HCT116 (cell line): ENCODE results near the gene DIP2C.
"Not testable (repeated sequence)": the region's sequence is repeated elsewhere in the genome, so short reads cannot be mapped to it uniquely, and the experiment has no call there.

Source experiments
- CBX3 ChIP-seq: IDR thresholded peaks from 2 replicates; pipeline ENCODE4 v1.6.1; 2012; ENCODE audit warnings: low read depth
- CEBPB ChIP-seq: IDR thresholded peaks from 2 replicates; pipeline ENCODE4 v1.6.1; 2012; ENCODE audit warnings: low read depth
- POLR2A ChIP-seq: IDR thresholded peaks from 2 replicates; pipeline ENCODE4 v1.7.0; 2011; ENCODE audit warnings: borderline replicate concordance; ENCODE audit not compliant: insufficient read depth, insufficient read length; ENCODE audit errors: extremely low read depth
- TF ChIP-seq, protein P1 (sequence below): IDR thresholded peaks from 2 replicates; pipeline ENCODE4 v1.6.1; 2012
- TF ChIP-seq, protein P2 (sequence below), 3 experiments: fragments of 200-600 bp in 1 of 3; sonication (generic) in 1 of 3; IDR thresholded peaks in 2 of 3; conservative IDR thresholded peaks in 1 of 3; 2 replicates each; pipeline ENCODE4 v1.5.1; 2012 to 2017; ENCODE audit warnings: low read depth in 2 of 3, low read length in 2 of 3, antibody characterized with exemption in 1 of 3, borderline replicate concordance in 1 of 3, control low read depth in 1 of 3, mild to moderate bottlenecking in 1 of 3, mixed read lengths in 1 of 3, mixed run types in 1 of 3, moderate library complexity in 1 of 3; ENCODE audit not compliant: insufficient read depth in 1 of 3

DNA sequence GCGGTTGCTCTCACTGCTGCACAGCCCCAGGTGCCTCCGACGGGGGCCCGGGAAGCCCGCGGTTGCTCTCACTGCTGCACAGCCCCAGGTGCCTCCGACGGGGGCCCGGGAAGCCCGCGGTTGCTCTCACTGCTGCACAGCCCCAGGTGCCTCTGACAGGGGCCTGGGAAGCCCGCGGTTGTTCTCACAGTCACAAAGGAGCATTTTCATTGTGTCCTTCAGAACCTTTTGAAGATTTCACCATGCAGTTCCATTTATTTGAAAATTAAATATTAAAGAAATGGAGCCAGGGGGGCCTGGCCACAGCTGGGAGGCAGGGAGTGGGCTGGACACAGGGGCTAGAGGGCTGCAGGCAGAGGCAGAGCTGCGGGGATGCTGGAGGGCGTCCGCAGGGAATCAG is 321.4 kb downstream of the DIP2C start:
- TF ChIP-seq, protein P1, sequence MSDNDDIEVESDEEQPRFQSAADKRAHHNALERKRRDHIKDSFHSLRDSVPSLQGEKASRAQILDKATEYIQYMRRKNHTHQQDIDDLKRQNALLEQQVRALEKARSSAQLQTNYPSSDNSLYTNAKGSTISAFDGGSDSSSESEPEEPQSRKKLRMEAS = not testable (repeated sequence)
- TF ChIP-seq, protein P2, sequence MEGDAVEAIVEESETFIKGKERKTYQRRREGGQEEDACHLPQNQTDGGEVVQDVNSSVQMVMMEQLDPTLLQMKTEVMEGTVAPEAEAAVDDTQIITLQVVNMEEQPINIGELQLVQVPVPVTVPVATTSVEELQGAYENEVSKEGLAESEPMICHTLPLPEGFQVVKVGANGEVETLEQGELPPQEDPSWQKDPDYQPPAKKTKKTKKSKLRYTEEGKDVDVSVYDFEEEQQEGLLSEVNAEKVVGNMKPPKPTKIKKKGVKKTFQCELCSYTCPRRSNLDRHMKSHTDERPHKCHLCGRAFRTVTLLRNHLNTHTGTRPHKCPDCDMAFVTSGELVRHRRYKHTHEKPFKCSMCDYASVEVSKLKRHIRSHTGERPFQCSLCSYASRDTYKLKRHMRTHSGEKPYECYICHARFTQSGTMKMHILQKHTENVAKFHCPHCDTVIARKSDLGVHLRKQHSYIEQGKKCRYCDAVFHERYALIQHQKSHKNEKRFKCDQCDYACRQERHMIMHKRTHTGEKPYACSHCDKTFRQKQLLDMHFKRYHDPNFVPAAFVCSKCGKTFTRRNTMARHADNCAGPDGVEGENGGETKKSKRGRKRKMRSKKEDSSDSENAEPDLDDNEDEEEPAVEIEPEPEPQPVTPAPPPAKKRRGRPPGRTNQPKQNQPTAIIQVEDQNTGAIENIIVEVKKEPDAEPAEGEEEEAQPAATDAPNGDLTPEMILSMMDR (IDR thresholded peaks at IDR 0.05 in 2 of 3, conservative IDR thresholded peaks at IDR 0.05 in 1 of 3; ENCODE audit: borderline replicate concordance in 1 of 3, insufficient read depth in 1 of 3, low read depth in 2 of 3, low read length in 2 of 3) = not testable (repeated sequence)
- not testable (repeated sequence) for TF ChIP-seq POLR2A, CBX3, CEBPB
